OCI-M1 (cell line): ENCODE results near the gene NMNAT2.

Source experiments
- DNase-seq: peaks from one replicate; lab custom pipeline; 2025; lab: John Stamatoyannopoulos, UW

Gene NMNAT2

GRCh38 chr1:183365093-183365492 lies 53.1 kb downstream of the NMNAT2 start:
- no peak for DNase-seq

- no peak for DNase-seq
These were observed 54.2 kb downstream of the NMNAT2 start for GRCh38 chr1:183363972-183364371.

GRCh38 chr1:183361081-183361480 lies 57.1 kb downstream of the NMNAT2 start:
- no peak for DNase-seq

- no peak for DNase-seq
These were observed 57.7 kb downstream of the NMNAT2 start for GRCh38 chr1:183360473-183360872.

- DNase-seq, result no peak
These were observed 61.5 kb downstream of the NMNAT2 start for GRCh38 chr1:183356534-183357182.

- no peak for DNase-seq
These were observed 62.4 kb downstream of the NMNAT2 start for GRCh38 chr1:183355797-183356196.

GRCh38 chr1:183355181-183355580 lies 63.0 kb downstream of the NMNAT2 start:
- no peak for DNase-seq

- DNase-seq, result no peak
These were observed 64.6 kb downstream of the NMNAT2 start for GRCh38 chr1:183353597-183353996.

GRCh38 chr1:183349201-183349711 lies 68.9 kb downstream of the NMNAT2 start:
- no peak for DNase-seq

GRCh38 chr1:183346276-183346732 lies 71.9 kb downstream of the NMNAT2 start:
- peak; percentile 90 for DNase-seq

- no peak for DNase-seq
These were observed 78.5 kb downstream of the NMNAT2 start for GRCh38 chr1:183339556-183340167.

GRCh38 chr1:183331091-183331742 lies 87.0 kb downstream of the NMNAT2 start:
- DNase-seq, result no peak

- DNase-seq, result no peak
These were observed 87.8 kb downstream of the NMNAT2 start for GRCh38 chr1:183330335-183330734.

- no peak for DNase-seq
These were observed 89.8 kb downstream of the NMNAT2 start for GRCh38 chr1:183328371-183328770.

- no peak for DNase-seq
These were observed 90.5 kb downstream of the NMNAT2 start for GRCh38 chr1:183327434-183328290.

- no peak for DNase-seq
These were observed 94.1 kb downstream of the NMNAT2 start for GRCh38 chr1:183323849-183324683.

GRCh38 chr1:183319606-183320005 lies 98.6 kb downstream of the NMNAT2 start:
- DNase-seq, result no peak

GRCh38 chr1:183319051-183319450 lies 99.1 kb downstream of the NMNAT2 start:
- DNase-seq, result no peak

- DNase-seq, result peak; percentile 69
These were observed 99.7 kb downstream of the NMNAT2 start for GRCh38 chr1:183318433-183318832.

- no peak for DNase-seq
These were observed 102.0 kb downstream of the NMNAT2 start for GRCh38 chr1:183315991-183316758.
